MCF 10A (cell line): ENCODE data around the gene TAS2R14. TPM values are rescaled to one million over a fixed set of nuclear protein-coding genes. Genes with fewer than 3 reads are reported as not detected.

Source experiments
- BruUV-seq: library from RNA; stranded (reverse); fragments of 400-500 nt; replicated peaks from 2 replicates; lab custom pipeline; 2021; lab: Mats Ljungman, UMichigan
- CTCF ChIA-PET: fragments of 300-600 bp; sonication (Branson Sonifier 250); formaldehyde crosslinking; extraction: SDS; loops from one replicate; lab custom pipeline; 2021; ENCODE audit warnings: antibody characterized with exemption, inconsistent platforms; lab: Yijun Ruan, JAX
- POLR2A ChIA-PET: fragments of 300-600, 350-650 bp; sonication (Branson Sonifier 250); formaldehyde crosslinking; extraction: SDS; loops from one replicate; lab custom pipeline; 2020; ENCODE audit warnings: antibody characterized with exemption, inconsistent platforms; lab: Yijun Ruan, JAX
- DNase-seq: peaks from one replicate; pipeline ENCODE4 v3.0.0-alpha.2; 2018; ENCODE audit not compliant: unreplicated experiment
- H3K27ac Mint-ChIP-seq: one replicate; pipeline ENCODE4 v1.8.0; 2022; ENCODE audit warnings: mild to moderate bottlenecking, low read depth, mixed read lengths; ENCODE audit not compliant: unreplicated experiment
- H3K27me3 Mint-ChIP-seq: one replicate; pipeline ENCODE4 v1.8.0; 2022; ENCODE audit warnings: mixed read lengths; ENCODE audit not compliant: insufficient read depth, unreplicated experiment
- H3K36me3 Mint-ChIP-seq: one replicate; pipeline ENCODE4 v1.8.0; 2022; ENCODE audit warnings: mild to moderate bottlenecking, moderate library complexity, mixed read lengths; ENCODE audit not compliant: insufficient read depth, unreplicated experiment
- H3K4me1 Mint-ChIP-seq: one replicate; pipeline ENCODE4 v1.8.0; 2022; ENCODE audit warnings: mixed read lengths; ENCODE audit not compliant: insufficient read depth, unreplicated experiment
- H3K4me3 Mint-ChIP-seq: one replicate; pipeline ENCODE4 v1.8.0; 2022; ENCODE audit warnings: mild to moderate bottlenecking, moderate library complexity, mixed read lengths; ENCODE audit not compliant: unreplicated experiment
- H3K9me3 Mint-ChIP-seq: one replicate; pipeline ENCODE4 v1.8.0; 2022; ENCODE audit warnings: mixed read lengths; ENCODE audit not compliant: unreplicated experiment
- intact Hi-C: fragments of 100-400 bp; cut with micrococcal nuclease; formaldehyde crosslinking; loops from 2 replicates; pipeline ENCODE4 v1.14.1; 2022
- total RNA-seq: library from RNA; stranded (reverse); gene quantifications from 2 replicates; pipeline ENCODE4 v1.2.3, GENCODE V29; 2022
- TF ChIP-seq, protein P1 (sequence below): fragments of 200-600 bp; IDR thresholded peaks from one replicate; pipeline ENCODE4 v1.8.0; 2022; ENCODE audit warnings: antibody characterized with exemption, mild to moderate bottlenecking; ENCODE audit not compliant: unreplicated experiment

The TAS2R14 gene
- total RNA-seq, 1 experiment from 2014 or later, result 1.6 TPM

DNA sequence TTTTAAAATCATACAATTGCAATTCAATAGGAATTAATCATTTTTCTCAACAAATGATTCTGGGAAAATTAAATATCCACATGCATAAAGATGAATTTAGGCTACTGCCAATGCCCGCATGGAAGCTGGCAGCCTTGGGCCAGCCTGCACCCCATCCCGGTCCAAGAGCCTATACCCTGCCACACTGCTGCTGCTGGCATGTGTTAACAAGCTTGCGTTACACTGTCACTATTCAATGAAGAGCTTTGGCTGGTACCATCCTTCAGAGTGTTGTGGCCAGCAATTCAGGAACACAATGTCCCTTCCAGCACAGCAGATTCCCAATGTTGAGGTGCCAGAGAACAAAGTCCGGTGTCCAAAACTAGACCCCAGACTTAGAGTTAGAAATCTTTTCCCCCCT is 13.6 kb upstream of the TAS2R14 start:
- POLR2A ChIA-PET, result interaction anchor here (1.6 kb wide), 1 partner anchor 9 kb away, joined by 4 read pairs; no protein-coding TSS in a partner anchor
- intact Hi-C loops, result no loop called here
- Mint-ChIP-seq H3K4me3 (no peak overlapping the region), H3K27me3 (no peaks in the 10 kb centered on the region), H3K4me1 (no peaks in the 10 kb centered on the region), H3K36me3 (peaks cover 5% of the 10 kb centered on the region), H3K9me3 (peaks cover 31% of the 10 kb centered on the region), H3K27ac (no peak overlapping the region)
- CTCF ChIA-PET, result no interaction called here
- TF ChIP-seq, protein P1, sequence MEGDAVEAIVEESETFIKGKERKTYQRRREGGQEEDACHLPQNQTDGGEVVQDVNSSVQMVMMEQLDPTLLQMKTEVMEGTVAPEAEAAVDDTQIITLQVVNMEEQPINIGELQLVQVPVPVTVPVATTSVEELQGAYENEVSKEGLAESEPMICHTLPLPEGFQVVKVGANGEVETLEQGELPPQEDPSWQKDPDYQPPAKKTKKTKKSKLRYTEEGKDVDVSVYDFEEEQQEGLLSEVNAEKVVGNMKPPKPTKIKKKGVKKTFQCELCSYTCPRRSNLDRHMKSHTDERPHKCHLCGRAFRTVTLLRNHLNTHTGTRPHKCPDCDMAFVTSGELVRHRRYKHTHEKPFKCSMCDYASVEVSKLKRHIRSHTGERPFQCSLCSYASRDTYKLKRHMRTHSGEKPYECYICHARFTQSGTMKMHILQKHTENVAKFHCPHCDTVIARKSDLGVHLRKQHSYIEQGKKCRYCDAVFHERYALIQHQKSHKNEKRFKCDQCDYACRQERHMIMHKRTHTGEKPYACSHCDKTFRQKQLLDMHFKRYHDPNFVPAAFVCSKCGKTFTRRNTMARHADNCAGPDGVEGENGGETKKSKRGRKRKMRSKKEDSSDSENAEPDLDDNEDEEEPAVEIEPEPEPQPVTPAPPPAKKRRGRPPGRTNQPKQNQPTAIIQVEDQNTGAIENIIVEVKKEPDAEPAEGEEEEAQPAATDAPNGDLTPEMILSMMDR, result no peak
- BruUV-seq, result no TSS peak
- no peak for DNase-seq

DNA sequence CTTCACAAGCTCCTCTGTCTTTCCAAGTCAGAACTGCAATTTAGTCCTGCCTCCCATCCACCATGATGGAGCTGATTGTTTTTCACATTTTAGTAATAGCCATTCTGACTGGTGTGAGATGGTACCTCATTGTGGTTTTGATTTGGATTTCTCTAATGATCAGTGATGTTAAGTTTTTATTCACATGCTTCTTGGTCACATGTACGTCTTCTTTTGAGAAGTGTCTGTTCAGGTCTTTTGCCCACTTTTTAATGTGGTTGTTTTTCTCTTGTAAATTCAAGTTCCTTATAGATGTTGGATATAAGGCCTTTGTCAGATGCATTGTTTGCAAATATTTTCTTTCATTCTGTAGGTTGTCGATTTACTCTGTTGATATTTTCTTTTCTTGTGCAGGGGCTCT is 4.1 kb upstream of the TAS2R14 start:
- Mint-ChIP-seq H3K4me3 (no peak overlapping the region), H3K27me3 (no peaks in the 10 kb centered on the region), H3K4me1 (peaks cover 31% of the 10 kb centered on the region), H3K9me3 (peaks cover 6% of the 10 kb centered on the region), H3K27ac (peak overlapping the region; percentile 78), H3K36me3 (peaks cover 11% of the 10 kb centered on the region)
- POLR2A ChIA-PET, result interaction anchor here (1.2 kb wide), 1 partner anchor 10 kb away, joined by 4 read pairs; no protein-coding TSS in a partner anchor
- TF ChIP-seq, protein P1, result no peak
- no TSS peak for BruUV-seq
- no peak for DNase-seq
- intact Hi-C loops, result loop anchor here (5.0 kb wide), 1 partner anchor 229 kb away; the partner anchor contains the start of gene SMIM10L1
- CTCF ChIA-PET, result interaction anchor here (0.6 to 2.7 kb wide), 5 partner anchors 7 to 543 kb away, joined by 3 to 11 read pairs (median 3); no protein-coding TSS in a partner anchor

DNA sequence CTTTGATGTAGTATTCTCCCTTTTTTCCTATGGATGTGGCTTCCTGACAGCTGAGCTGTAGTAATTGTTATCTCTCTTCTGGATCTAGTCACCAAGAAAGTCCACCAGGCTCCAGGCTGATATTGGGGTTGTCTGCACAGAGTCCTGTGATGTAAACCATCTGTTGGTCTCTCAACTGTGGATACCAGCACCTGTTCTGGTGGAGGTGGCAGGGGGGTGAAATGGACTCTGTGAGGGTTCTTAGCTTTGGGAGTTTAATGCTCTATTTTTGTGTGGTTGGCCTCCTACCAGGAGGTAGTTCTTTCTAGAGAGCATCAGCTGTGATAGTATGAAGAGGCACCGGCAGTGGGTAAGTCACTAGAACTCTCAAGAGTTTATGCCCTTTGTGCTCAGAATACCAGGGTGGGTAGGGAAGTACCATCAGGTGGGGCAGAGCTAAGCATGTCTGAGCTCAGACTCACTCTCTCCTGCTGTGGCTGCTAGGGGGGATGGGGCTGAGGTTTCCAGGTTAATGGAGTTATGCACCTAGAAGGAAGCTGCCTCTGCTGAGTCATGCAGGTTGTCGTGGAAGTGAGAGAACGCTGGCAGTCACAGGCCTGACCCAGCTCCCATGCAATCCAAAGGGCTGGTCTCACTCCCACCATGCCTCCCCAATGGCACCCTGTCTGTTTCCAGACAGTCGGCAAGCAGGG is 3.0 kb upstream of the TAS2R14 start:
- CTCF ChIA-PET, result interaction anchor here (0.6 to 2.7 kb wide), 7 partner anchors 7 to 544 kb away, joined by 3 to 11 read pairs (median 3); no protein-coding TSS in a partner anchor
- Mint-ChIP-seq H3K4me1 (peaks cover 31% of the 10 kb centered on the region), H3K9me3 (peaks cover 6% of the 10 kb centered on the region), H3K27me3 (no peaks in the 10 kb centered on the region), H3K4me3 (no peak overlapping the region), H3K27ac (peak overlapping the region; percentile 78), H3K36me3 (peaks cover 9% of the 10 kb centered on the region)
- DNase-seq, result peak; percentile 72
- intact Hi-C loops, result loop anchor here (5.0 kb wide), 1 partner anchor 230 kb away; the partner anchor contains the start of gene SMIM10L1
- TF ChIP-seq, protein P1, result no peak
- POLR2A ChIA-PET, result interaction anchor here (0.6 to 0.9 kb wide), 4 partner anchors 11 to 782 kb away, joined by 3 read pairs; no protein-coding TSS in a partner anchor
- BruUV-seq, result no TSS peak

DNA sequence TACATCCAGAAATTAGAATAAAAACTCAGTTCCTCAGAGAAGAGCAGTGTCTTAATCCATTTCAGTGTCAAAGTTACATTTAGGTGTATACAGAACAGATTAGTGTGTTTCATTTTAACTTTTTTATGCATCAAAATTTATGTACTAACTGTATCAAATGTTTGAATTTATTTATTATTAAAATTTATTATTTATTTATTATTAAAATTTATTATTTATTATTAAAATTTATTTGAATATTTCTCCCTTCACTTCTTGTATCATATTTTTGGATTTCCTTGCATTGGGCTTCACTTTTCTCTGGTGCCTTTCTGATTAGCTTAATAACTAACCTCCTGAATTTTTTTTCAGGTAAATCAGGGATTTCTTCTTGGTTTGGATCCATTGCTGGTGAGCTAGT is 2.3 kb upstream of the TAS2R14 start:
- Mint-ChIP-seq H3K36me3 (peaks cover 6% of the 10 kb centered on the region), H3K4me3 (no peak overlapping the region), H3K27ac (no peak overlapping the region), H3K9me3 (peaks cover 6% of the 10 kb centered on the region), H3K27me3 (no peaks in the 10 kb centered on the region), H3K4me1 (peaks cover 31% of the 10 kb centered on the region)
- CTCF ChIA-PET, result interaction anchor here (0.6 to 2.7 kb wide), 2 partner anchors 258 to 544 kb away, joined by 3 to 11 read pairs; no protein-coding TSS in a partner anchor
- intact Hi-C loops, result loop anchor here (5.0 kb wide), 1 partner anchor 231 kb away; the partner anchor contains the start of gene SMIM10L1
- POLR2A ChIA-PET, result interaction anchor here (0.8 to 0.9 kb wide), 3 partner anchors 10 to 28 kb away, joined by 3 to 5 read pairs (median 3); no protein-coding TSS in a partner anchor
- BruUV-seq, result no TSS peak
- TF ChIP-seq, protein P1, result no peak
- no peak for DNase-seq
